HepG2 (cell line): ENCODE measurements around the gene DUSP16. TPM values are rescaled to one million over a fixed set of nuclear protein-coding genes. Genes with fewer than 3 reads are reported as not detected.

Source experiments
- FOXO1 ChIP-seq: sonication (generic); formaldehyde crosslinking; IDR thresholded peaks from 2 replicates; pipeline ENCODE4 v1.4.0; 2020; ENCODE audit warnings: missing genetic modification reagents
- GMEB1 ChIP-seq: sonication (generic); formaldehyde crosslinking; IDR thresholded peaks from 2 replicates; pipeline ENCODE4 v1.5.1; 2020; ENCODE audit warnings: missing genetic modification reagents, mild to moderate bottlenecking, borderline replicate concordance
- HES4 ChIP-seq: sonication (generic); formaldehyde crosslinking; IDR thresholded peaks from 2 replicates; pipeline ENCODE4 v1.9.0; 2021; ENCODE audit warnings: mild to moderate bottlenecking, missing genetic modification reagents, borderline replicate concordance
- HNRNPUL1 ChIP-seq: fragments of 200-400 bp; formaldehyde crosslinking; IDR thresholded peaks from 2 replicates; pipeline ENCODE4 v1.6.1; 2017; ENCODE audit warnings: low read depth, mild to moderate bottlenecking, low read length, moderate library complexity
- JUNB ChIP-seq: sonication (generic); formaldehyde crosslinking; IDR thresholded peaks from 2 replicates; pipeline ENCODE4 v1.8.0; 2022; ENCODE audit warnings: missing genetic modification reagents, mild to moderate bottlenecking, borderline replicate concordance
- MAFG ChIP-seq: sonication (generic); formaldehyde crosslinking; IDR thresholded peaks from 2 replicates; pipeline ENCODE4 v1.5.1; 2020; ENCODE audit warnings: mild to moderate bottlenecking, missing genetic modification reagents
- NONO ChIP-seq, 2 experiments: fragments of 450-650 bp in 1 of 2; sonication (generic) in 1 of 2; formaldehyde crosslinking in 1 of 2; IDR thresholded peaks in 1 of 2; conservative IDR thresholded peaks in 1 of 2; 2 replicates each; pipeline versions ENCODE4 v1.6.1 to v1.8.0; 2017 to 2022; ENCODE audit warnings: mild to moderate bottlenecking in 1 of 2, missing genetic modification reagents in 1 of 2, moderate library complexity in 1 of 2
- POGZ ChIP-seq: sonication (generic); formaldehyde crosslinking; IDR thresholded peaks from 2 replicates; pipeline ENCODE4 v1.4.0; 2020; ENCODE audit warnings: mild to moderate bottlenecking, missing genetic modification reagents
- PRPF4 ChIP-seq: fragments of 200-400 bp; formaldehyde crosslinking; IDR thresholded peaks from 2 replicates; pipeline ENCODE4 v1.6.1; 2016; ENCODE audit warnings: low read length, low read depth; ENCODE audit not compliant: poor library complexity, severe bottlenecking
- RERE ChIP-seq: IDR thresholded peaks from 2 replicates; pipeline ENCODE4 v1.6.1; 2016; ENCODE audit warnings: low read depth, missing genetic modification reagents, missing compliant biosample characterization
- TRAFD1 ChIP-seq: sonication (generic); formaldehyde crosslinking; IDR thresholded peaks from 2 replicates; pipeline ENCODE4 v1.5.1; 2020; ENCODE audit warnings: missing genetic modification reagents, mild to moderate bottlenecking, borderline replicate concordance
- ZC3H4 ChIP-seq: sonication (generic); formaldehyde crosslinking; IDR thresholded peaks from 2 replicates; pipeline ENCODE4 v1.4.0; 2020; ENCODE audit warnings: missing genetic modification reagents, borderline replicate concordance
- ZFP36L2 ChIP-seq: sonication (generic); formaldehyde crosslinking; IDR thresholded peaks from 2 replicates; pipeline ENCODE4 v1.4.0; 2020; ENCODE audit warnings: missing genetic modification reagents
- ZNF124 ChIP-seq: sonication (generic); formaldehyde crosslinking; IDR thresholded peaks from 2 replicates; pipeline ENCODE4 v1.4.0; 2020; ENCODE audit warnings: missing genetic modification reagents
- ZNF235 ChIP-seq: sonication (generic); formaldehyde crosslinking; IDR thresholded peaks from 2 replicates; pipeline ENCODE4 v1.8.1; 2023; ENCODE audit warnings: mild to moderate bottlenecking, missing genetic modification reagents, borderline replicate concordance
- ZNF501 ChIP-seq: sonication (generic); formaldehyde crosslinking; IDR thresholded peaks from 2 replicates; pipeline ENCODE4 v1.5.1; 2020; ENCODE audit warnings: mild to moderate bottlenecking, moderate library complexity, missing genetic modification reagents
- polyA plus RNA-seq, 8 experiments: library from polyadenylated mRNA; depleted of rRNA in 3 of 8; stranded (reverse) in 7 of 8; unstranded in 1 of 8; fragments of >200 nt; fragmentation: Illumina TruSeq in 4 of 8; extraction: Trizol in 4 of 8; gene quantifications; 2 replicates each; pipeline versions ENCODE4 v1.2.1 to v1.2.3, GENCODE V29; 2011 to 2016; ENCODE audit warnings: low read depth in 4 of 8, missing spikeins in 1 of 8, mixed read lengths in 1 of 8; ENCODE audit not compliant: insufficient read depth in 1 of 8
- total RNA-seq, 5 experiments: library from RNA; depleted of rRNA; stranded (reverse); fragments of >200 nt; fragmentation: Illumina TruSeq; extraction: Trizol; gene quantifications; 2 replicates each; pipeline ENCODE4 v1.2.3, GENCODE V29; 2016; ENCODE audit warnings: low read depth in 1 of 5

The DUSP16 gene
- total and polyA plus RNA-seq, 2 of the 13 experiments (the other 11 are each of a cell fraction or from before 2014, with no cell fraction given), result 45.7 to 46.6 TPM

GRCh38 chr12:12546314-12546772, 16.3 kb downstream of the DUSP16 start (continued):
- TF ChIP-seq ZC3H4, result no peak
- peak; percentile 90 for TF ChIP-seq FOXO1 (CRISPR knock-in tag)
- TF ChIP-seq POGZ, result peak; percentile 79
- no peak for TF ChIP-seq NONO (IDR thresholded peaks at IDR 0.05)
- peak; percentile 77; the same call in 1 of the 2 replicates for TF ChIP-seq NONO (CRISPR knock-in tag; conservative IDR thresholded peaks at IDR 0.05)
- peak; percentile 66; the same call in 1 of the 2 replicates for TF ChIP-seq RERE (CRISPR knock-in tag)
- TF ChIP-seq HES4 (CRISPR knock-in tag), result no peak
- peak; percentile 73; the same call in 1 of the 2 replicates for TF ChIP-seq ZNF124 (CRISPR knock-in tag)
- no peak for TF ChIP-seq PRPF4
- TF ChIP-seq MAFG (CRISPR knock-in tag), result no peak
- no peak for TF ChIP-seq ZNF501 (CRISPR knock-in tag)
- TF ChIP-seq TRAFD1 (CRISPR knock-in tag), result no peak
- TF ChIP-seq ZFP36L2, result no peak
- TF ChIP-seq ZNF235 (CRISPR knock-in tag), result no peak
- peak; percentile 68 for TF ChIP-seq HNRNPUL1
- peak; percentile 17; the same call in 1 of the 2 replicates for TF ChIP-seq GMEB1
- TF ChIP-seq JUNB (CRISPR knock-in tag), result peak; percentile 85; the same call in 1 of the 2 replicates
